ENCODE measurements around the gene ATXN1.

Gene ATXN1

DNA sequence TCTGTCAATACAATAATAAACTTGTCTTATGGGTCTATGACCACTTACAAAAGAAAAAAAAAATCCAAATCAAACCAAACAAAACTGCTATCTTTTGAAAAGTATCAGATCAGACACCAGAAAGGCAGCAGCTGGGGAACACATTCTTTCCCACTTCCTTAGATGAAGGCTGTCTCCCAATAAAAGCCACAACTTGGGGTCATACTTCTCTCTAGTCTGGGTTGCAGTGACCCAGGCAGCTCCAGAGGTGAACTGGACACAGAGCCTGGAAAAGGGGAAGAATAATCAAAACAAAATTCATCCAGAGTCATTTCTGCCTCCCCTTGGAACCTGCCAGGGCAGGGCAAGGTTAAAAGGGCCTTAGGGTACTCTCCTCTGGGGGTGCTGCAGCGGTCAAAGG lies 19.1 kb downstream of the ATXN1 start:
- TF ChIP-seq, protein P1, sequence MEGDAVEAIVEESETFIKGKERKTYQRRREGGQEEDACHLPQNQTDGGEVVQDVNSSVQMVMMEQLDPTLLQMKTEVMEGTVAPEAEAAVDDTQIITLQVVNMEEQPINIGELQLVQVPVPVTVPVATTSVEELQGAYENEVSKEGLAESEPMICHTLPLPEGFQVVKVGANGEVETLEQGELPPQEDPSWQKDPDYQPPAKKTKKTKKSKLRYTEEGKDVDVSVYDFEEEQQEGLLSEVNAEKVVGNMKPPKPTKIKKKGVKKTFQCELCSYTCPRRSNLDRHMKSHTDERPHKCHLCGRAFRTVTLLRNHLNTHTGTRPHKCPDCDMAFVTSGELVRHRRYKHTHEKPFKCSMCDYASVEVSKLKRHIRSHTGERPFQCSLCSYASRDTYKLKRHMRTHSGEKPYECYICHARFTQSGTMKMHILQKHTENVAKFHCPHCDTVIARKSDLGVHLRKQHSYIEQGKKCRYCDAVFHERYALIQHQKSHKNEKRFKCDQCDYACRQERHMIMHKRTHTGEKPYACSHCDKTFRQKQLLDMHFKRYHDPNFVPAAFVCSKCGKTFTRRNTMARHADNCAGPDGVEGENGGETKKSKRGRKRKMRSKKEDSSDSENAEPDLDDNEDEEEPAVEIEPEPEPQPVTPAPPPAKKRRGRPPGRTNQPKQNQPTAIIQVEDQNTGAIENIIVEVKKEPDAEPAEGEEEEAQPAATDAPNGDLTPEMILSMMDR (IDR thresholded peaks at IDR 0.05; ENCODE audit: borderline replicate concordance, insufficient read depth, low read depth, low read length) = no peak
- no peak overlapping the region for H3K4me3 ChIP-seq (ENCODE audit: low read depth, low read length)

DNA sequence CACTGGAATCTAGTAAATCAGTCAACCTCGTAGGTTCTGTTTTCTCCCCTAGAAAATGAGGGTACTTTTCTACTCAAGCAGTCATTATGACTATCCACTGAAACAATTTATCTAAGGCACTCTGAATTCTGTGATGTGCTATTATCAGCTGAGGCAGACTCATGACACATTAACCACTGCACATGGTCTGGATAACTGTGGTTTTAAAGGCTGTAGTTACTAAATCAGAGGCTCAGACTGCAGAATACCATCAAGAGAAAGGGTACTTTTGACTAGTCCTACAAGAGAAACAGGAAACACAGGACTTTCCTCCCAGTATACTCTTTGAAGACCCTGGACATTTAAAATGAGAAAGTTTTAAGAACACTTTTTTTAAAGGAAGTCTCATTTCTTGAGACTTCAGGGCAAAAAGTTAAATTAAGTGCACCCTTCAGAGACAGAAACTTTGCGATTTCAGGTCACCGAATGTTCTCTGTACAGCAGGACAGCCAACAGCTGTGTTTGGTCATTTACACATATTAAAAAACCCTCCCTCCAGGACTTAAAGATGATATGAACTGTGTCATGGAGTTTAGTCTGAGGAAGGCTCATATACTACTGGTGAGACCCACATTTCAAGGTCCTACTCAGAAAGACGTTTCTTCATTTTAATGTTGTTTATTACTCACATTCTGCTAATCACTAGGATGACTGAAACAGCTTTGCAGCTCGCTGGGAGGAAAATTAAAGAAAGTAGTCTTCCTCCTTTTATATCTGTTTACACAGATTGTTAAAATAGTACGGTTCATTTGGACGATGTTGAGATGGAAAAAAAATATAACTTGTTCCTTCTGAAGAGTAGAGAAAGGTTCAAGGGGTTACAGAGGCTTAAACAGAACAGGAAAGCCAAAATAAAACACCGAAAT lies 19.9 kb downstream of the ATXN1 start:
- TF ChIP-seq, protein P1 (IDR thresholded peaks at IDR 0.05; ENCODE audit: borderline replicate concordance, insufficient read depth, low read depth, low read length) = no peak
- H3K4me3 ChIP-seq (ENCODE audit: low read depth, low read length) = no peak overlapping the region

DNA sequence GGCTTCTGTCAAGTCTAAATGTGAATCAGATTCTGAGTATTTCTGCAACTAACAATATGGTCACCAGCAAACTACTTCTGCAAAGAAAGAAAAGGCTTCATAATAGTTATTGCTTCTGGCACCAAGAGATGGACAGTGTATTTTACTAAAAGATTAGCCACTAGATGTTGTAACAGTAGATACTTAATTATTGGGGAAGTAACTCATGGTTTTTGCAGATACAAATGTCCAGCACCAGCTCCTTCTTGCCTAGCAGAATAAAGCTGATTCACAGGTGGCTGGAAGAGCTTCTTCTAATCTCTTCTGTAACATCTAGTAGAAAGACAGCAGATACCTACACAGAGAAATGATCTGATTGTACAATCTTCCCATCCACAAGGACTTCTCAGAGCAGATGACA lies 21.2 kb downstream of the ATXN1 start:
- TF ChIP-seq, protein P1 (IDR thresholded peaks at IDR 0.05; ENCODE audit: borderline replicate concordance, insufficient read depth, low read depth, low read length) = no peak
- H3K4me3 ChIP-seq (ENCODE audit: low read depth, low read length) = no peak overlapping the region

DNA sequence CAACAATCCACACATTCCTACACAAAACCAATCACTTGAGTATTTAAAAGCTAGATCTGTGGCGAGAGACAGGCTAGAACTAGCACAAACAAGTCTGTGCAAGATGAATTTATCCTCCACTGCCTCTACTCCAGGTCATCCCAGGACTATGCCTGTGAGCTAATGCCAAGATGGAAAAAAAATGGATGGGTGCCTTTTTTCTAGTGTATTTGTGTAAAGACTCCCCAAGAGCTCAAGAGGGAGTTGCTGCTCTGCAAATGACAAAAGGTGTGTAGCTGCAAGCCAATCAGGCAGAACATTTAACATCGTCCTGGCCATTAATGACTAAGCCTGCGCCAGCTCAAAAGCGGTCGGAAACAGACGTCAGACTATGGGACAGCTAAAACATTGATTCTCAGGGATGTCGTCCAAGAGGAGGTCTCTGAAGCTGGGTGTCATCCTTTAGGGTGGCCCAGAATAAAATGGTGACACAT lies 21.9 kb downstream of the ATXN1 start:
- TF ChIP-seq, protein P1 (IDR thresholded peaks at IDR 0.05; ENCODE audit: borderline replicate concordance, insufficient read depth, low read depth, low read length) = no peak
- H3K4me3 ChIP-seq (ENCODE audit: low read depth, low read length) = no peak overlapping the region

DNA sequence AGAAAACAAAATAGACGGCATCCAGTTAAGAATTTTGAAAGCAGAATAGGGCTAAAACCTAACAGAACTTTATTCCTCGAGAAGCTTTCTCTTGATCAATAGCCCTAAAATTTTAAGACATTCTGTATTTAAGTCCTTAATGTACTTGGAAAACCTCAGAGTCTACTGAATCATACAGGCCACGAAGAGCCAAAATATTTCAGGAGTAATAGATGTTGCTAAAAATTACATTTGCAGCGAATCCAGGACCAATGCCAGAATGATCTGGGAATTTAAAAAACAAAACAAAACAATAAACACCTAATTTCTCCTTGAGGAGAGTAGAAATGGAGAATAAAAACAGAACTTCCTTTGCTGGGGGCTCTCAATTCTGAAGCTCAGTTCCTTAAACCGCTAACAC lies 23.3 kb downstream of the ATXN1 start:
- TF ChIP-seq, protein P1 (IDR thresholded peaks at IDR 0.05; ENCODE audit: borderline replicate concordance, insufficient read depth, low read depth, low read length) = no peak
- H3K4me3 ChIP-seq (ENCODE audit: low read depth, low read length) = no peak overlapping the region

DNA sequence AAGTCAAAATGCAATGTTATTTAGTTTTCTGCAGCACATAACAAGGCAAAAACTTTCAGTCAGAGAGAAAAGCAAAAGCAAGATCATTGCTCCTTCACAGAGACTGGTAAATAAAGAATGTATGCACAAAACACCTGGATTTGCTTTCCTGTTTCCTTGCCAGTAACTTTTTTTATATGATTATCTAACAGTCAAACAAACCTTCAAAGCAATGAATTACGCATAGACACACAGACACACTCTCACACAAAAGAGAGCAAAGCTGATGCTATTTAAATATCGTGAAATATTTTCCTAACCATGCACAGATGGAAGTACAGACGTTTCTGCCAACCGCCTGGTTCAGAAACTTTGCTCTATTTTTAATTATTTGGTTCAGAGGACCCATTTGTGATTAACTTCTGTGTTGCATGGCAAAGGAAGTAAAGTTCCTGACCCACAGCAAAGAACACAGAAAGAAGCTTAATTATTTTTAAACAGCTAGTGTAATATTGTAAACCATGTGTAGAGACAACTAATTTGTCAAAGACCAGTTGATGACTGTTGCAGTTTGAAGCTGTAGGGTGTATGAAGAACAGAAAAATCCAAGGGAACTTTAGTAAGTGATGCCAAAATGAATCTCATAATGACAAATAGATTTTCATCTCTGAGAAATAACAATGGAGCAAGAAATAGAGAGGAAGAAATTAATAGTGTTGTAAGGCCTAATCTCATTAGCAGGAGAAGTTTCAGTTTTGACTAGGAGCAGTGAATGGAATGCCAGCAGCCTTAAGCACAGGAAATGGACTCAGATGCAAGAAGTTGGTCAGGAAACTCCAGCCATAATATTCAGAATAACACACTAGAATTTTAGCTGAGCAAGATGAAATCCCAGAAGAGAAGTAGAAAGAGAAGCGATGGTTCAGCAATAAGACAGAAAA lies 24.1 kb downstream of the ATXN1 start:
- TF ChIP-seq, protein P1 (IDR thresholded peaks at IDR 0.05; ENCODE audit: borderline replicate concordance, insufficient read depth, low read depth, low read length) = no peak
- no peak overlapping the region for H3K4me3 ChIP-seq (ENCODE audit: low read depth, low read length)

Data from GM12875 (cell line).